Left kidney (tissue), 2 donors: Measurements from ENCODE around the gene CEP44. TPM values are rescaled to one million over a fixed set of nuclear protein-coding genes. Genes with fewer than 3 reads are reported as not detected.
"Not testable (repeated sequence)": the region's sequence is repeated elsewhere in the genome, so short reads cannot be mapped to it uniquely, and the experiment has no call there.

Experiments used
- DNase-seq: peaks from one replicate; pipeline ENCODE4 v3.0.0-alpha.2; 2013
- polyA plus RNA-seq: library from polyadenylated mRNA; unstranded; fragments of 120-200 nt; gene quantifications from one replicate; pipeline ENCODE4 v1.2.1, GENCODE V29; 2013; ENCODE audit not compliant: insufficient read length

The CEP44 gene
- polyA plus RNA-seq, 1 donor, result 34.1 TPM

- DNase-seq, result no peak
Measured at GRCh38 chr4:174277433-174277832, 6.3 kb upstream of the CEP44 start.

- no peak for DNase-seq
Measured at GRCh38 chr4:174278467-174278866, 5.2 kb upstream of the CEP44 start.

GRCh38 chr4:174279433-174280155, 4.1 kb upstream of the CEP44 start:
- no peak for DNase-seq

GRCh38 chr4:174281182-174281737, 2.5 kb upstream of the CEP44 start:
- DNase-seq, result no peak

GRCh38 chr4:174281901-174282300, 1.8 kb upstream of the CEP44 start:
- DNase-seq, result no peak

GRCh38 chr4:174282836-174283506, 740 bp upstream of the CEP44 start:
- DNase-seq, result peak; percentile 89

GRCh38 chr4:174284487-174284886, 776 bp downstream of the CEP44 start:
- DNase-seq, result no peak

- no peak for DNase-seq
Measured at GRCh38 chr4:174286870-174287269, 3.2 kb downstream of the CEP44 start.

- DNase-seq, result no peak
Measured at GRCh38 chr4:174292473-174292872, 8.8 kb downstream of the CEP44 start.

- DNase-seq, result not testable (repeated sequence)
Measured at GRCh38 chr4:174294641-174295040, 10.9 kb downstream of the CEP44 start.

GRCh38 chr4:174295142-174295541, 11.4 kb downstream of the CEP44 start:
- not testable (repeated sequence) for DNase-seq

- no peak for DNase-seq
Measured at GRCh38 chr4:174303687-174304086, 20.0 kb downstream of the CEP44 start.

- no peak for DNase-seq
Measured at GRCh38 chr4:174304664-174305063, 21.0 kb downstream of the CEP44 start.

GRCh38 chr4:174305961-174306360, 22.2 kb downstream of the CEP44 start:
- no peak for DNase-seq

- no peak for DNase-seq
Measured at GRCh38 chr4:174307694-174308093, 24.0 kb downstream of the CEP44 start.

GRCh38 chr4:174312993-174313392, 29.3 kb downstream of the CEP44 start:
- no peak for DNase-seq

GRCh38 chr4:174314274-174314673, 30.6 kb downstream of the CEP44 start:
- no peak for DNase-seq

GRCh38 chr4:174314770-174315169, 31.1 kb downstream of the CEP44 start:
- no peak for DNase-seq

- DNase-seq, result no peak
Measured at GRCh38 chr4:174316546-174316945, 32.8 kb downstream of the CEP44 start.

- no peak for DNase-seq
Measured at GRCh38 chr4:174316954-174317353, 33.2 kb downstream of the CEP44 start.

GRCh38 chr4:174317531-174317930, 33.8 kb downstream of the CEP44 start:
- DNase-seq, result no peak

GRCh38 chr4:174318829-174319764, 35.4 kb downstream of the CEP44 start:
- peak; percentile 15 for DNase-seq
